HG02642 (cell line): ENCODE data around the gene DMD.

Experiments
- ATAC-seq: cut with Tn5 transposase; IDR thresholded peaks from one replicate; pipeline ENCODE4 v1.9.1; 2021; ENCODE audit warnings: mild to moderate bottlenecking; ENCODE audit not compliant: unreplicated experiment, poor library complexity

DMD gene

GRCh38 chrX:31127716-31128115 is 2083.6 kb downstream of the DMD start:
- ATAC-seq, result no peak

DNA sequence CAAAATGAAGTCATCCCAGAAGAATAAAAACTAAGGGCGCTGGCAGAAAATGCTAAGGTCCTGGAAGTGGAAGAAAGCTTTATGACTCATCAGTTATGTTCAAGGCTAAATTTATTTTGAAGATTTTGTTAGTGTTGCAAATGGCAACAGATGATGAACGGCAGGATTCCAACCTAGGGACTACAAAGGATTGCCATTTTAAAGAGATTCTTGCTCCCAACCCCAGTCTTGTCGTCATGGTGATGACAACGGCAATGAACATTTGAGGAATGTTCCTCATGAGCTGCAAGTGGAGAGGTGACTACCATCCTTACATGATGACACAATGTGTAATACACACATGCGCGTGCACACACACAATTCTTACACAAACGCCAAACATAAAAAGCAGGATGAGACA is 2085.1 kb downstream of the DMD start:
- no peak for ATAC-seq

GRCh38 chrX:31124536-31124935 is 2086.8 kb downstream of the DMD start:
- no peak for ATAC-seq

DNA sequence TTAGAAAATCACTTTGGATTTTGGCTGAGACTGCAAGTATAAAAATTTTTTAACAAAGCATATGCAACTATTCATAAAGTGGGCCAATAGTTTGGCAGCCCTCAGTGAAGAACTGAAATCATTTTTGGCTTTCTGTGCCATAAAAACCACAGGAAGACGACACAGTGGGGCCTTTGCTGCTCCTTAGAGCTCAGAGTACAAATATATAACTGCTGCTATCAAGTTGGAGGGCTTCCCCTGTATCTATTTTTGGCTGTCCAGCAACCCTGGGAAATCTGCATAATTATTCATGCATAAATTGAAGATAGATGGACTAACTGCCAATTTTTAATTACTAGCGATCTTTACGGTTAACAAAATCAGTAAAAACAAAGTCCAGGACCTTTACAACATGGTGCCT is 2088.0 kb downstream of the DMD start:
- no peak for ATAC-seq

DNA sequence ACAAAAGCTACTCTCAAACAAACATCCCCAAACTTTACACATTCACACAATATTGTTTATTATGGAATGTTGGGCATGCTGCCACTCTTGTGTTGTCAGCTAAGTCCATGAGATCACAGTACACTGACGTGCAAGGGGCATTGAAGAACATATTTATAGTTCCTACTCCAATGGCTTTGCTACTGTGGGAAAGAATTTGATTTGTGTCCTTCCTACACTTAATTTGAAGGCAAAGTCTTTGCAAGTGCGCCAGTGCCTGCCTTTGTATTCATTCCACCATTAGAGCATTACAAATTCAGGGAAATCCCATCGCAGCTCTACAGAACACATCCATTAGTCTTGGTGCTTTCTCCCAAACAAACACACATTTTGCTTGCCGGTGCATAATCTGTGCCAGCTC is 2094.1 kb downstream of the DMD start:
- no peak for ATAC-seq

- ATAC-seq, result no peak
These were observed 2096.0 kb downstream of the DMD start for GRCh38 chrX:31115398-31115797.

GRCh38 chrX:31114858-31115257 is 2096.5 kb downstream of the DMD start:
- ATAC-seq, result no peak

DNA sequence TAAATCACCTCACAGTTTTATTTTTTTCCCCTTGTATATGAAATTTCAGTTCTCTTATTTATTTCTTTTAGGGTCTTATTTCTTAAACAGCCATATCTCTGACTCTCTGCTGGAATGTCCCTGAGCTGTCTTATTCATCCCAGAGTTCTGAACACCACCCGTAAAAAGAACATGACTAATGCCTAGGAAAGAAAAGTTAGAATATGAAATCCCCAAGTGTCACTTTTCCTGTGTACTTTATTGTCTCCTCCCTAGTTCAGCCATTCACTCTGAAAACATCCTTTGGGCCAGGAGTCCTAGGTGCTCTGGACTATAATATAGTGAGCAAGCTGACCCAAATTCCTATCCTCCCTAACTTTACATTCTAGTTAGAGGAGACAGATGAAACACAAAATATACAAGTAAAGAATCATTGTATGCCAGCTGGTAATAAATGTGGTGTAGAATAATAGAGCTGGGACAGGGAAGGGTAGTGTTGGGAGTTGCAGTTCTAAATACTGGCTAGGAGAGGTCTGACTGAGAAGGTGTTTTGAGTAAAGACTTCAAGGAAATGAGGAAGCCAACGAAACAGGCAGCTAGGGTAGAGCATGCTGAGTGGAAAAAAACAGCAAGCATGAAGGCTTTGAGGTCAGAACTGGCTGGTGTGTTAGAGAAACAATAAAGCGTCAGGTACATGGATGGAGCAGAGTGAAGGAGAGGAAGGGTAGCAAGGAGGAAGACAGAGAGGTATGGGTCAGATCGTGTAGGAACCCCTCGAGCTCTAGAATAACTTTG is 2098.9 kb downstream of the DMD start:
- no peak for ATAC-seq

DNA sequence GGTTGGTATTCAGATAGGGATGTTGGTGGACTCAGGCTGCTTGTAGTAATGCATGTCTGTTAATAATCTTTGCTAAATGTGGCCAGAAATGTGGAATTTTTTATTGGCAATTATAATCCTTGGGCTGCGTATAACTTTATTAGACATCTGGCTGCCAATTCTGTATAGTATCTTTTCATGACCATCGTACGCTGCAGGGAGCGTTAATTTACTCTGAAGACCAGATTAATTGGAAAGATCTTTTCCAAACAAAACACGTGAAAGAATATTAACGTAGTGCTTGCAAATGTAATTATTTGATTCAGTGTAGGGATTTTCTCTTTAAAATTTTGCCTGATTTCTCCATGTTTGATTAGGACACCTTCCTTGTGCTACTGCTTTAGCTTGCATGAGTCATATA is 2100.7 kb downstream of the DMD start:
- ATAC-seq, result no peak

DNA sequence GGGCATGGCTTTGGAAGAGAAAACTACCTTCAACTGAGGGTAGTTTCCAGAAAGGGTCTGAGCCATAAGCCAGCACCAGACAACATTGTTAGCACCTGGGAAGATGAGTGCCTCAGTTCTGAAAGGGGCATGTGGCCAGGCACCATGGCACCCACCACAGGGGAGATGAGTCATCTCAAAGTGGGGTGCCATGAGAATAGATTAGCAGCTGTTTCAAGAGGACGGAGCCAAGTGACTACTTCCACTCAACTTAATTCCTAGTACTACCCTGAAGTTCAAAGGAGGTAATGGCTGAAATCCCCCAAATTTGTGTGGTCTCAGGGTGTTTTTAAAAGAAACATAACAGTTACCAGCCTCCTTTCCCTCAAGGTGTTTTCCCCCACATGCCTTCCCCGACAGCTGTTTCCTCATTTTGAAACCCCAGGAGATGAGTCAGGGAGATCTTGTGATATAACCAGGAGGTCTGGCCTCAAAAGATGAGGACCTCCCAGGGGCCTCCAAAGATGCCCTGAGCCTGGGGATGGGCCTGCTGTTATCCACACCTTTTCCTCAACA is 2111.7 kb downstream of the DMD start:
- peak; percentile 86 for ATAC-seq

GRCh38 chrX:31098079-31098478 is 2113.3 kb downstream of the DMD start:
- no peak for ATAC-seq

GRCh38 chrX:31093639-31093975 is 2117.7 kb downstream of the DMD start:
- ATAC-seq, result no peak

GRCh38 chrX:31092970-31093638 is 2118.2 kb downstream of the DMD start:
- ATAC-seq, result peak; percentile 62

DNA sequence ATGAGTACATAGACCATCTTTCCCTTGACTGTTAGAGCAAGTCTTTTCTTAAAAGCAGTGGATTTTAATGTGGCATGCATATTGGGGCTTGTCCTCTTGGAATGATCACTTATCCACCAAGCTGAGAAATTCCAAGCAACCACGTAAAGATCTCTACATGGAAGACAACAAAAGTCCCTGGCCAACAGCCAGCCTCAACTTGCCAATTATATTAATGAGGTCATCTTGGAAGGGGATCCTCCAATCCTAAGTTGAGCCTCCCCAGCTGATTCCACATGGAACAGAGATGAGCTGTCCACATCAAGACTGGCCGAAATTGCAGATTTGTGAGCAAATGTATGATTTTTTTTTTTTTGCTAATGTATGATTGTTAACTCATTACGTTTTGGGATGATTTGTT is 2118.9 kb downstream of the DMD start:
- no peak for ATAC-seq

GRCh38 chrX:31091819-31092218 is 2119.5 kb downstream of the DMD start:
- no peak for ATAC-seq

GRCh38 chrX:31074522-31074921 is 2136.8 kb downstream of the DMD start:
- no peak for ATAC-seq

DNA sequence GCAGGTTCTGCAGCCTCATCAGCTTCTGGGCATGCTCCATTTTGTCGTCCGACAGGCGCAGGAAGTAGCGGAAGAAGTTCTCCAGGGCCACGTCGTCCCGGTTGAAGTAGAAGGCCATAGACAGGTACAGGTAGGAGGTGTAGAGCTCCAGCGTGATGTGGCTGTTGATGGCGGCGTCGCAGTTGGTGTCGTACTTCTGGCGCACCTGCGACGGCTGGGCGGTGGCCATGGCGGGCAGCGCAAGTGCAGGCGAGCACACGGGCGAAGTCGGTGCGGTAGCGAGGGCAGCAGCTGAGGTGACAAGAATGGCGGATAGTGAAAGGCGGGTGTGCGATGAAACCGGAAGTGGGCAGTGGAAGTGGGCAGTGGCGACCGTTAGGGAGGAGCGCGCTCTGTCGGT is 2139.6 kb downstream of the DMD start, which contains the start of gene FTHL17:
TSS of gene FTHL17 (minus strand) at position 317 of the 400 bp plus-strand sequence. CDS start at position 229, 88 bp downstream.
- ATAC-seq, result no peak

DNA sequence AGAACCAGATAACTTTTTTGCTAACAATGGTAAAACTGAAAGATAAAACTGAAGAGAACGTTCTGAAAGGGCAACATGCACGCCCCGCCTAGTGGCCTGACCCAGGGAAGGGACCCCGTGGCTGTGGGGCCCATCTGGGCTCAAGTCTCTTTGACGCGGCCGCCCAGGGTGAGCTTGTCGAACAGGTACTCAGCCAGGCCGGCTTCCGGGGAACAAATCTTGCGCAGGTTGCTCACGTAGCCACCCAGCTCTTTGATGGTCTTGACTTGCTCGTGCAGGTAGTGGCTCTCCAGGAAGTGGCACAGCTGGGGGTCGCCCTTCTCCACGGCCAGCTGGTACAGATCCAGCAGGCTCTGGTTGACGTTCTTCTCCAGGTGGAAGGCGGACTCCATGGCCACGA is 2140.1 kb downstream of the DMD start:
- no peak for ATAC-seq

- peak; percentile 86 for ATAC-seq
These were observed 2141.3 kb downstream of the DMD start for GRCh38 chrX:31070057-31070468.
